H1 (cell line): ENCODE measurements around the gene LPCAT1. TPM values are rescaled to one million over a fixed set of nuclear protein-coding genes. Genes with fewer than 3 reads are reported as not detected.

ENCODE experiments used
- CHD1 ChIP-seq: IDR thresholded peaks from 2 replicates; pipeline ENCODE4 v1.6.1; 2012; ENCODE audit warnings: low read depth, low read length, improper control_type of control experiment
- SIN3A ChIP-seq, 2 experiments: IDR thresholded peaks in 1 of 2; conservative IDR thresholded peaks in 1 of 2; 2 replicates each; pipeline ENCODE4 v1.6.1; 2011 to 2012; ENCODE audit warnings: low read length in 2 of 2, improper control_type of control experiment in 1 of 2, low read depth in 1 of 2, mild to moderate bottlenecking in 1 of 2
- SIX5 ChIP-seq: IDR thresholded peaks from 2 replicates; pipeline ENCODE4 v1.6.1; 2011; ENCODE audit warnings: mild to moderate bottlenecking, low read depth, low read length
- polyA plus RNA-seq, 7 experiments: library from polyadenylated mRNA; depleted of rRNA in 3 of 7; stranded (reverse) in 5 of 7; unstranded in 2 of 7; fragments of >200 nt in 5 of 7; fragments of 200-250 nt in 2 of 7; gene quantifications; 1 replicate in 5 of 7; 2 replicates in 1 of 7; 4 replicates in 1 of 7; pipeline versions ENCODE4 v1.2.1 to v1.2.3, GENCODE V29; 2011 to 2013; ENCODE audit warnings: missing spikeins in 2 of 7, mixed read lengths in 2 of 7
- total RNA-seq: library from RNA; stranded (reverse); fragmentation: NEBNext Ultra II Directional; extraction: Animal tissue kit (Norgen Biotek cat#: 25700); gene quantifications from 2 replicates; pipeline ENCODE4 v1.2.1, GENCODE V29; 2021
- TF ChIP-seq, protein P1 (sequence below): fragments of 300-600 bp; sonication (generic); IDR thresholded peaks from 2 replicates; pipeline ENCODE4 v1.7.1; 2012; ENCODE audit warnings: low read length, moderate library complexity, mild to moderate bottlenecking, inconsistent platforms; ENCODE audit not compliant: insufficient replicate concordance

Gene LPCAT1
- total and polyA plus RNA-seq, 2 of the 8 experiments (the other 6 are each of a cell fraction or from before 2014, with no cell fraction given), result 107 to 260 TPM

DNA sequence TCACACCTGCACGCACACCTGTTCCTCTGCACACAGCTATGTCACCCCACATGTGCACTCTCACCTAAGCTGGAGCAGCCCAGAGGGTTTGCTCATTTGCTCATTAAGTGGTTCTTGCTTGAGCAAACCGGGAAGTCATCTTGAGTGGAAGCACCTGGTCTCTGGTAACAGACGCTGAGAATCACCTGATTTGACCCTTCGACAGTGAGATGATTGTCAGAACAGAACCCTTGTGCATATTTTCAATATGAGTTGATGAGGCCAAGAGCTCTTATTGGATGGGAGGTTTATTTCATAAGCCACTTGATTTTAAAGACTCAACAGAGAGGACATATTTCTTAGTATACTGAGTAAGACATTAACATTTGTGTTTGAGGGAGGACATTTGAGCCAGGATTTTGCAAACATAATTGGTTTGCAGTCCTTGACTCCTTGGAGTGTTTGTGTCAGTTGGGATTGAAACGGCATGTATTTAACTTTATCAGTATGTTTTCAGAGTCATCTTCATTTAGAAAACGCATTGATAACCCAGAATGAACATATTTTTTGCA lies 22.1 kb upstream of the LPCAT1 start (continued):
- TF ChIP-seq, protein P1, sequence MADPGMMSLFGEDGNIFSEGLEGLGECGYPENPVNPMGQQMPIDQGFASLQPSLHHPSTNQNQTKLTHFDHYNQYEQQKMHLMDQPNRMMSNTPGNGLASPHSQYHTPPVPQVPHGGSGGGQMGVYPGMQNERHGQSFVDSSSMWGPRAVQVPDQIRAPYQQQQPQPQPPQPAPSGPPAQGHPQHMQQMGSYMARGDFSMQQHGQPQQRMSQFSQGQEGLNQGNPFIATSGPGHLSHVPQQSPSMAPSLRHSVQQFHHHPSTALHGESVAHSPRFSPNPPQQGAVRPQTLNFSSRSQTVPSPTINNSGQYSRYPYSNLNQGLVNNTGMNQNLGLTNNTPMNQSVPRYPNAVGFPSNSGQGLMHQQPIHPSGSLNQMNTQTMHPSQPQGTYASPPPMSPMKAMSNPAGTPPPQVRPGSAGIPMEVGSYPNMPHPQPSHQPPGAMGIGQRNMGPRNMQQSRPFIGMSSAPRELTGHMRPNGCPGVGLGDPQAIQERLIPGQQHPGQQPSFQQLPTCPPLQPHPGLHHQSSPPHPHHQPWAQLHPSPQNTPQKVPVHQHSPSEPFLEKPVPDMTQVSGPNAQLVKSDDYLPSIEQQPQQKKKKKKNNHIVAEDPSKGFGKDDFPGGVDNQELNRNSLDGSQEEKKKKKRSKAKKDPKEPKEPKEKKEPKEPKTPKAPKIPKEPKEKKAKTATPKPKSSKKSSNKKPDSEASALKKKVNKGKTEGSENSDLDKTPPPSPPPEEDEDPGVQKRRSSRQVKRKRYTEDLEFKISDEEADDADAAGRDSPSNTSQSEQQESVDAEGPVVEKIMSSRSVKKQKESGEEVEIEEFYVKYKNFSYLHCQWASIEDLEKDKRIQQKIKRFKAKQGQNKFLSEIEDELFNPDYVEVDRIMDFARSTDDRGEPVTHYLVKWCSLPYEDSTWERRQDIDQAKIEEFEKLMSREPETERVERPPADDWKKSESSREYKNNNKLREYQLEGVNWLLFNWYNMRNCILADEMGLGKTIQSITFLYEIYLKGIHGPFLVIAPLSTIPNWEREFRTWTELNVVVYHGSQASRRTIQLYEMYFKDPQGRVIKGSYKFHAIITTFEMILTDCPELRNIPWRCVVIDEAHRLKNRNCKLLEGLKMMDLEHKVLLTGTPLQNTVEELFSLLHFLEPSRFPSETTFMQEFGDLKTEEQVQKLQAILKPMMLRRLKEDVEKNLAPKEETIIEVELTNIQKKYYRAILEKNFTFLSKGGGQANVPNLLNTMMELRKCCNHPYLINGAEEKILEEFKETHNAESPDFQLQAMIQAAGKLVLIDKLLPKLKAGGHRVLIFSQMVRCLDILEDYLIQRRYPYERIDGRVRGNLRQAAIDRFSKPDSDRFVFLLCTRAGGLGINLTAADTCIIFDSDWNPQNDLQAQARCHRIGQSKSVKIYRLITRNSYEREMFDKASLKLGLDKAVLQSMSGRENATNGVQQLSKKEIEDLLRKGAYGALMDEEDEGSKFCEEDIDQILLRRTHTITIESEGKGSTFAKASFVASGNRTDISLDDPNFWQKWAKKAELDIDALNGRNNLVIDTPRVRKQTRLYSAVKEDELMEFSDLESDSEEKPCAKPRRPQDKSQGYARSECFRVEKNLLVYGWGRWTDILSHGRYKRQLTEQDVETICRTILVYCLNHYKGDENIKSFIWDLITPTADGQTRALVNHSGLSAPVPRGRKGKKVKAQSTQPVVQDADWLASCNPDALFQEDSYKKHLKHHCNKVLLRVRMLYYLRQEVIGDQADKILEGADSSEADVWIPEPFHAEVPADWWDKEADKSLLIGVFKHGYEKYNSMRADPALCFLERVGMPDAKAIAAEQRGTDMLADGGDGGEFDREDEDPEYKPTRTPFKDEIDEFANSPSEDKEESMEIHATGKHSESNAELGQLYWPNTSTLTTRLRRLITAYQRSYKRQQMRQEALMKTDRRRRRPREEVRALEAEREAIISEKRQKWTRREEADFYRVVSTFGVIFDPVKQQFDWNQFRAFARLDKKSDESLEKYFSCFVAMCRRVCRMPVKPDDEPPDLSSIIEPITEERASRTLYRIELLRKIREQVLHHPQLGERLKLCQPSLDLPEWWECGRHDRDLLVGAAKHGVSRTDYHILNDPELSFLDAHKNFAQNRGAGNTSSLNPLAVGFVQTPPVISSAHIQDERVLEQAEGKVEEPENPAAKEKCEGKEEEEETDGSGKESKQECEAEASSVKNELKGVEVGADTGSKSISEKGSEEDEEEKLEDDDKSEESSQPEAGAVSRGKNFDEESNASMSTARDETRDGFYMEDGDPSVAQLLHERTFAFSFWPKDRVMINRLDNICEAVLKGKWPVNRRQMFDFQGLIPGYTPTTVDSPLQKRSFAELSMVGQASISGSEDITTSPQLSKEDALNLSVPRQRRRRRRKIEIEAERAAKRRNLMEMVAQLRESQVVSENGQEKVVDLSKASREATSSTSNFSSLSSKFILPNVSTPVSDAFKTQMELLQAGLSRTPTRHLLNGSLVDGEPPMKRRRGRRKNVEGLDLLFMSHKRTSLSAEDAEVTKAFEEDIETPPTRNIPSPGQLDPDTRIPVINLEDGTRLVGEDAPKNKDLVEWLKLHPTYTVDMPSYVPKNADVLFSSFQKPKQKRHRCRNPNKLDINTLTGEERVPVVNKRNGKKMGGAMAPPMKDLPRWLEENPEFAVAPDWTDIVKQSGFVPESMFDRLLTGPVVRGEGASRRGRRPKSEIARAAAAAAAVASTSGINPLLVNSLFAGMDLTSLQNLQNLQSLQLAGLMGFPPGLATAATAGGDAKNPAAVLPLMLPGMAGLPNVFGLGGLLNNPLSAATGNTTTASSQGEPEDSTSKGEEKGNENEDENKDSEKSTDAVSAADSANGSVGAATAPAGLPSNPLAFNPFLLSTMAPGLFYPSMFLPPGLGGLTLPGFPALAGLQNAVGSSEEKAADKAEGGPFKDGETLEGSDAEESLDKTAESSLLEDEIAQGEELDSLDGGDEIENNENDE, result no peak
- TF ChIP-seq CHD1 (no peak), SIN3A (conservative IDR thresholded peaks at IDR 0.05 in 1 of 2, IDR thresholded peaks at IDR 0.05 in 1 of 2; ENCODE audit: low read depth in 1 of 2, low read length in 2 of 2) (no peak), SIX5 (no peak)
